Measurements from ENCODE around the gene SLC10A6.

SLC10A6 gene

GRCh38 chr4:86848732-86849619, at the start of gene SLC10A6:
Gene SLC10A6, minus strand, starts transcription at chr4:86849384. Its CDS starts 269 bp downstream, at chr4:86849115.
- no peak within 1 kb of the TSS for H3K4me3 ChIP-seq (ENCODE audit: low read depth, low read length)
- no peak for TF ChIP-seq CTCF (IDR thresholded peaks at IDR 0.05; ENCODE audit: low read depth, low read length)

- no peak for TF ChIP-seq CTCF (IDR thresholded peaks at IDR 0.05; ENCODE audit: low read depth, low read length)
- H3K4me3 ChIP-seq (ENCODE audit: low read depth, low read length), result no peak overlapping the region
These were observed 49.4 kb upstream of the SLC10A6 start for GRCh38 chr4:86898562-86898961.

GRCh38 chr4:86896596-86896995, 47.4 kb upstream of the SLC10A6 start:
- TF ChIP-seq CTCF (IDR thresholded peaks at IDR 0.05; ENCODE audit: low read depth, low read length), result no peak

GRCh38 chr4:86895692-86896488, 46.7 kb upstream of the SLC10A6 start:
- peak; percentile 38; the same call in 1 of the 2 replicates for TF ChIP-seq CTCF (IDR thresholded peaks at IDR 0.05; ENCODE audit: low read depth, low read length)
- H3K4me3 ChIP-seq (ENCODE audit: low read depth, low read length), result no peak overlapping the region

More at GRCh38 chr4:86896596-86896995, 47.4 kb upstream of the SLC10A6 start:
- H3K4me3 ChIP-seq (ENCODE audit: low read depth, low read length), result no peak overlapping the region

GRCh38 chr4:86894455-86894854, 45.3 kb upstream of the SLC10A6 start:
- no peak for TF ChIP-seq CTCF (IDR thresholded peaks at IDR 0.05; ENCODE audit: low read depth, low read length)
- no peak overlapping the region for H3K4me3 ChIP-seq (ENCODE audit: low read depth, low read length)

- H3K4me3 ChIP-seq (ENCODE audit: low read depth, low read length), result no peak overlapping the region
- TF ChIP-seq CTCF (IDR thresholded peaks at IDR 0.05; ENCODE audit: low read depth, low read length), result no peak
These were observed 44.0 kb upstream of the SLC10A6 start for GRCh38 chr4:86893136-86893535.

GRCh38 chr4:86892636-86892960, 43.4 kb upstream of the SLC10A6 start:
- TF ChIP-seq CTCF (IDR thresholded peaks at IDR 0.05; ENCODE audit: low read depth, low read length), result no peak
- H3K4me3 ChIP-seq (ENCODE audit: low read depth, low read length), result peak overlapping the region; percentile 70

Measured in WI38 (cell line).